ENCODE measurements around the gene FSD2.

DNA sequence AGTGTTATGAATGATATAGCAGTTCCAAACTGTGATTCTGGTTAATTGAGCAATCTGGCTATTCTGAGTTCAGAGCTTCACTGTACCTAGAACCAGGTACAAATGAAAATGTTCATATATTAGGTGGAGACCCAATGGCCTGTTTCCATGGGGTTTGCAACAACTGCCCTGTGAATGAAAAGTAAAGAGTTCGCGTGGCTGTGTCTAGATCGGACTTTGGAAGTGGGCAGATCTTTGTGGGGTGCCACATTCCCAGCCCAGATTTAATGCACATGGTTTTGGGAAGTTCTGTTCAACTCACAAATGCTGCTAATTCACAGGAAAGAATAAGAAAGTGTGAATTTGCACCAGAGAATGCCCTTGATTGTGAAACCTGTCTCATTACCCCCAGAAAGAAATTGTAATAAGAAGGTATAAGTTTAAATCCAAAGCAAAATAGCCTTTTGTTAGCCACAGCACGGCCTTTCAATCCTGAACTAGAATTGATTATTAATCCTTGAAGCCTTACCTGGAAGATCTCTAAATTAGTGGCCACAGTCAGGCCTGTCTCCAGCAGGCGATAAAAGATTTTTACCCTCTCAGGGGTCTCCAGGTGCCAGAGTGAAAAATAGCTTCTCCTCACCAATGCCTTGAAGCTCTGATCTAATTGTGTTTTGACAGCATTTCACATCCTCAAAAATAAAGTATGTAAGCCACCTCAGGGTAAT is 26.2 kb upstream of the FSD2 start:
- TF ChIP-seq GATA2 (IDR thresholded peaks at IDR 0.05; ENCODE audit: low read depth, low read length) (no peak), GATA3 (IDR thresholded peaks at IDR 0.05; ENCODE audit: low read depth, low read length) (no peak)

Data from SH-SY5Y (cell line).